HepG2 (cell line): Measurements from ENCODE around the gene PPP1CC. TPM values are rescaled to one million over a fixed set of nuclear protein-coding genes. Genes with fewer than 3 reads are reported as not detected.

ENCODE experiments used
- ATAC-seq: fragments of 200-7000 bp; cut with Tn5 transposase; 3 replicates; pipeline ENCODE4 v1.9.1; 2020; ENCODE audit warnings: mild to moderate bottlenecking, moderate library complexity
- BruUV-seq: library from RNA; stranded (reverse); fragments of 400-500 nt; replicated peaks from 2 replicates; lab custom pipeline; 2021; lab: Mats Ljungman, UMichigan
- CTCF ChIA-PET: fragments of 300-600 bp; formaldehyde crosslinking; extraction: SDS; loops from one replicate; lab custom pipeline; 2021; ENCODE audit warnings: low total read pairs, inconsistent platforms, low intra/inter-chr PET ratio; lab: Yijun Ruan, JAX
- POLR2A ChIA-PET: fragments of 350-600 bp; sonication (Branson Sonifier 250); formaldehyde crosslinking; loops from one replicate; lab custom pipeline; 2020; ENCODE audit warnings: antibody characterized with exemption, inconsistent platforms; lab: Yijun Ruan, JAX
- DNase-seq: peaks from one replicate; pipeline ENCODE4 v3.0.0-alpha.2; 2015; ENCODE audit warnings: low spot score
- FAIRE-seq: peaks from 3 replicates; lab custom pipeline; 2011; peaks lifted over from hg19 to GRCh38; lab: Jason Lieb, UNC
- H2AFZ ChIP-seq: one replicate; pipeline ENCODE4 v1.6.1; 2011; ENCODE audit warnings: low read length, inconsistent platforms
- H3K27ac ChIP-seq: fragments of 300-600 bp; 3 replicates; pipeline ENCODE4 v1.8.0; 2011; ENCODE audit warnings: mixed run types, mild to moderate bottlenecking, mixed read lengths, low read length, inconsistent platforms; ENCODE audit not compliant: insufficient read depth; ENCODE audit errors: extremely low read length
- H3K27me3 ChIP-seq, 2 experiments: fragments of 200-600 bp in 1 of 2; 2 replicates in 1 of 2; 3 replicates in 1 of 2; pipeline versions ENCODE4 v1.6.0 to v1.8.0; 2011; ENCODE audit warnings: low read length in 2 of 2, mild to moderate bottlenecking in 2 of 2, moderate library complexity in 2 of 2, inconsistent platforms in 1 of 2; ENCODE audit not compliant: insufficient read depth in 2 of 2, control insufficient read depth in 1 of 2
- H3K36me3 ChIP-seq, 2 experiments: fragments of 200-600 bp in 1 of 2; replicated peaks in 1 of 2; 2 replicates in 1 of 2; 3 replicates in 1 of 2; pipeline versions ENCODE4 v1.5.1 to v1.8.0; 2011; ENCODE audit warnings: low read length in 2 of 2, inconsistent platforms in 1 of 2; ENCODE audit not compliant: insufficient read depth in 2 of 2, control insufficient read depth in 1 of 2
- H3K4me1 ChIP-seq: 2 replicates; pipeline ENCODE4 v1.5.1; 2012; ENCODE audit warnings: low read length, inconsistent platforms; ENCODE audit not compliant: insufficient read depth
- H3K4me2 ChIP-seq: 2 replicates; pipeline ENCODE4 v1.6.0; 2011; ENCODE audit warnings: low read depth, low read length, inconsistent platforms
- H3K4me3 ChIP-seq, 3 experiments: fragments of 200-600 bp in 1 of 3; sonication (generic), shearing (Covaris generic) in 1 of 3; replicated peaks in 1 of 3; 2 replicates each; pipeline ENCODE4 v1.5.1; 2011 to 2016; ENCODE audit warnings: low read length in 3 of 3, inconsistent platforms in 2 of 3, low read depth in 2 of 3, mild to moderate bottlenecking in 2 of 3, control low read depth in 1 of 3, mixed read lengths in 1 of 3; ENCODE audit not compliant: insufficient read depth in 1 of 3
- H3K79me2 ChIP-seq: one replicate; pipeline ENCODE4 v1.6.1; 2011; ENCODE audit warnings: low read length, inconsistent platforms; ENCODE audit not compliant: insufficient read depth
- H3K9ac ChIP-seq: 2 replicates; pipeline ENCODE4 v1.6.0; 2011; ENCODE audit warnings: mild to moderate bottlenecking, low read depth, low read length, inconsistent platforms; ENCODE audit not compliant: insufficient read depth
- H3K9me3 ChIP-seq: 2 replicates; pipeline ENCODE4 v1.5.1; 2012; ENCODE audit warnings: mild to moderate bottlenecking, low read length
- H4K20me1 ChIP-seq: 2 replicates; pipeline ENCODE4 v1.6.0; 2011; ENCODE audit warnings: inconsistent platforms, mild to moderate bottlenecking, low read length, moderate library complexity; ENCODE audit not compliant: insufficient read depth
- CEBPB ChIP-seq: IDR thresholded peaks from 2 replicates; pipeline ENCODE4 v1.6.1; 2011; ENCODE audit warnings: low read depth, low read length, improper control_type of control experiment, borderline replicate concordance
- ERF ChIP-seq: IDR thresholded peaks from 2 replicates; pipeline ENCODE4 v1.6.1; 2018; ENCODE audit warnings: missing biosample characterization, missing genetic modification reagents
- FOXJ3 ChIP-seq: sonication (generic); formaldehyde crosslinking; IDR thresholded peaks from 2 replicates; pipeline ENCODE4 v1.4.0; 2020; ENCODE audit warnings: missing genetic modification reagents, mild to moderate bottlenecking, borderline replicate concordance
- HNRNPLL ChIP-seq: fragments of 200-400 bp; formaldehyde crosslinking; IDR thresholded peaks from 2 replicates; pipeline ENCODE4 v1.6.1; 2017; ENCODE audit warnings: mild to moderate bottlenecking, low read depth, low read length; ENCODE audit not compliant: poor library complexity, severe bottlenecking
- KLF11 ChIP-seq: IDR thresholded peaks from 2 replicates; pipeline ENCODE4 v1.6.1; 2016; ENCODE audit warnings: missing compliant biosample characterization
- KLF12 ChIP-seq: sonication (generic); formaldehyde crosslinking; IDR thresholded peaks from 2 replicates; pipeline ENCODE4 v1.4.0; 2020; ENCODE audit warnings: missing genetic modification reagents, borderline replicate concordance
- MATR3 ChIP-seq: sonication (generic); formaldehyde crosslinking; IDR thresholded peaks from 2 replicates; pipeline ENCODE4 v1.4.0; 2020; ENCODE audit warnings: missing genetic modification reagents
- NR1H2 ChIP-seq: sonication (generic); formaldehyde crosslinking; IDR thresholded peaks from 2 replicates; pipeline ENCODE4 v1.8.1; 2022; ENCODE audit warnings: low read depth, missing genetic modification reagents, borderline replicate concordance
- RBAK ChIP-seq: sonication (generic); formaldehyde crosslinking; IDR thresholded peaks from 2 replicates; pipeline ENCODE4 v1.5.1; 2020; ENCODE audit warnings: mild to moderate bottlenecking, missing genetic modification reagents
- STAG1 ChIP-seq: sonication (generic); formaldehyde crosslinking; IDR thresholded peaks from 2 replicates; pipeline ENCODE4 v1.4.0; 2020; ENCODE audit warnings: missing genetic modification reagents
- THAP11 ChIP-seq: IDR thresholded peaks from 2 replicates; pipeline ENCODE4 v1.6.1; 2016; ENCODE audit warnings: missing biosample characterization, missing genetic modification reagents
- THRA ChIP-seq: sonication (generic); formaldehyde crosslinking; IDR thresholded peaks from 2 replicates; pipeline ENCODE4 v1.4.0; 2020; ENCODE audit warnings: missing genetic modification reagents, borderline replicate concordance
- TP53 ChIP-seq: sonication (generic); formaldehyde crosslinking; conservative IDR thresholded peaks from 2 replicates; pipeline ENCODE4 v1.4.0; 2020; ENCODE audit warnings: missing genetic modification reagents
- XBP1 ChIP-seq: sonication (generic); formaldehyde crosslinking; IDR thresholded peaks from 2 replicates; pipeline ENCODE4 v1.5.0; 2020; ENCODE audit warnings: missing genetic modification reagents
- ZMYM4 ChIP-seq: sonication (generic); formaldehyde crosslinking; IDR thresholded peaks from 2 replicates; pipeline ENCODE4 v1.8.1; 2023; ENCODE audit warnings: mild to moderate bottlenecking, missing genetic modification reagents
- ZNF160 ChIP-seq: sonication (generic); formaldehyde crosslinking; IDR thresholded peaks from 2 replicates; pipeline ENCODE4 v1.8.0; 2022; ENCODE audit warnings: mild to moderate bottlenecking, inconsistent platforms, missing genetic modification reagents
- ZNF33B ChIP-seq: sonication (generic); formaldehyde crosslinking; IDR thresholded peaks from 2 replicates; pipeline ENCODE4 v1.5.1; 2020; ENCODE audit warnings: mild to moderate bottlenecking, missing genetic modification reagents
- ZNF350 ChIP-seq: sonication (generic); formaldehyde crosslinking; IDR thresholded peaks from 2 replicates; pipeline ENCODE4 v1.4.0; 2020; ENCODE audit warnings: mild to moderate bottlenecking, low read depth, missing genetic modification reagents, borderline replicate concordance
- ZNF367 ChIP-seq: sonication (generic); formaldehyde crosslinking; IDR thresholded peaks from 2 replicates; pipeline ENCODE4 v1.4.0; 2020; ENCODE audit warnings: missing genetic modification reagents, borderline replicate concordance
- ZNF549 ChIP-seq: sonication (generic); formaldehyde crosslinking; IDR thresholded peaks from 2 replicates; pipeline ENCODE4 v1.5.0; 2020; ENCODE audit warnings: missing genetic modification reagents
- ZNF619 ChIP-seq: sonication (generic); formaldehyde crosslinking; IDR thresholded peaks from 2 replicates; pipeline ENCODE4 v1.4.0; 2020; ENCODE audit warnings: mild to moderate bottlenecking, missing genetic modification reagents
- ZNF766 ChIP-seq: sonication (generic); formaldehyde crosslinking; IDR thresholded peaks from 2 replicates; pipeline ENCODE4 v1.5.0; 2020; ENCODE audit warnings: missing genetic modification reagents, borderline replicate concordance
- ZNF768 ChIP-seq: sonication (generic); formaldehyde crosslinking; IDR thresholded peaks from 2 replicates; pipeline ENCODE4 v1.4.0; 2020; ENCODE audit warnings: missing genetic modification reagents
- WGBS: methylation state at CpG from one replicate; pipeline ENCODE4 v1.1.6; 2017; ENCODE audit warnings: low lambda C conversion rate; 5-methylcytosine and 5-hydroxymethylcytosine counted together
- in situ Hi-C: cut with HindIII; loops from 2 replicates; pipeline ENCODE4 v1.10.0; 2017; ENCODE audit warnings: low pct_unique_long_range_greater_than_20kb; ENCODE audit not compliant: extremely low pct_ligation_motif_present
- intact Hi-C: fragments of 100-400 bp; cut with micrococcal nuclease; formaldehyde crosslinking; loops from one replicate; pipeline ENCODE4 v1.10.0; 2022; ENCODE audit not compliant: unreplicated experiment
- polyA plus RNA-seq, 8 experiments: library from polyadenylated mRNA; depleted of rRNA in 3 of 8; stranded (reverse) in 7 of 8; unstranded in 1 of 8; fragments of >200 nt; fragmentation: Illumina TruSeq in 4 of 8; extraction: Trizol in 4 of 8; gene quantifications; 2 replicates each; pipeline versions ENCODE4 v1.2.1 to v1.2.3, GENCODE V29; 2011 to 2016; ENCODE audit warnings: low read depth in 4 of 8, missing spikeins in 1 of 8, mixed read lengths in 1 of 8; ENCODE audit not compliant: insufficient read depth in 1 of 8
- total RNA-seq, 5 experiments: library from RNA; depleted of rRNA; stranded (reverse); fragments of >200 nt; fragmentation: Illumina TruSeq; extraction: Trizol; gene quantifications; 2 replicates each; pipeline ENCODE4 v1.2.3, GENCODE V29; 2016; ENCODE audit warnings: low read depth in 1 of 5
- TF ChIP-seq, protein P1 (sequence below): sonication (generic); formaldehyde crosslinking; IDR thresholded peaks from 2 replicates; pipeline ENCODE4 v1.9.0; 2022; ENCODE audit warnings: missing genetic modification reagents, mild to moderate bottlenecking, borderline replicate concordance

PPP1CC gene
- total and polyA plus RNA-seq, 2 of the 13 experiments (the other 11 are each of a cell fraction or from before 2014, with no cell fraction given): 178 to 187 TPM

- ChIA-PET POLR2A (no interaction called here), CTCF (interaction anchor here (0.7 to 1.2 kb wide), 5 partner anchors 98 to 248 kb away, joined by 3 to 6 read pairs (median 3); partner anchors contain the start of genes ARPC3 and FAM216A)
- H3K27me3 ChIP-seq: peaks cover 2 to 21% of the 10 kb centered on the region in 2 experiments; a peak in 3 of 5 replicates
- no TSS peak for BruUV-seq
- H3K36me3 ChIP-seq: no peaks in the 10 kb centered on the region
- no peak overlapping the region for H3K27ac ChIP-seq
- H3K4me1 ChIP-seq: peaks cover 24% of the 10 kb centered on the region
- H3K79me2 ChIP-seq: no peaks in the 10 kb centered on the region
- peak overlapping the region; percentile 98 for H3K4me2 ChIP-seq
- intact Hi-C loops: loop anchor here (2.0 to 5.0 kb wide), 2 partner anchors 189 to 230 kb away; partner anchors contain the start of genes FAM216A and GPN3
- H2AFZ ChIP-seq: no peak overlapping the region
- ATAC-seq (peak; percentile 95), FAIRE-seq (peak; percentile 96), DNase-seq (peak; percentile 81)
- H3K4me3 ChIP-seq: peak overlapping the region; percentile 20 to 74 (median 54); a peak in 5 of 6 replicates
- peak overlapping the region; percentile 48; the same call in 1 of the 2 replicates for H3K9ac ChIP-seq
- 8% methylated on average over 8 of the region's 20 CpGs for WGBS
- H3K9me3 ChIP-seq: no peaks in the 10 kb centered on the region
- in situ Hi-C loops: no loop called here
- no peaks in the 10 kb centered on the region for H4K20me1 ChIP-seq
- TF ChIP-seq ZNF766 (CRISPR knock-in tag): no peak
- no peak for TF ChIP-seq FOXJ3 (CRISPR knock-in tag)
- no peak for TF ChIP-seq THRA (CRISPR knock-in tag)
- no peak; the same call in 1 of the 2 replicates for TF ChIP-seq ZNF350 (CRISPR knock-in tag)
- no peak for TF ChIP-seq ZNF549 (CRISPR knock-in tag)
- no peak for TF ChIP-seq ZNF160 (CRISPR knock-in tag)
- no peak for TF ChIP-seq ZNF33B (CRISPR knock-in tag)
- TF ChIP-seq HNRNPLL: peak; percentile 50
- TF ChIP-seq KLF11 (CRISPR knock-in tag): 0 out of 2 replicates have a peak, but pooled peaks have one; percentile 29
- no peak for TF ChIP-seq ZNF367
- no peak for TF ChIP-seq TP53 (CRISPR knock-in tag)
- peak; percentile 68 for TF ChIP-seq STAG1 (CRISPR knock-in tag)
- TF ChIP-seq XBP1 (CRISPR knock-in tag): no peak
- no peak for TF ChIP-seq MATR3 (CRISPR knock-in tag)
- peak; percentile 73; the same call in 1 of the 2 replicates for TF ChIP-seq ZNF768
- no peak for TF ChIP-seq KLF12 (CRISPR knock-in tag)
- no peak for TF ChIP-seq THAP11 (CRISPR knock-in tag)
- TF ChIP-seq, protein P1, sequence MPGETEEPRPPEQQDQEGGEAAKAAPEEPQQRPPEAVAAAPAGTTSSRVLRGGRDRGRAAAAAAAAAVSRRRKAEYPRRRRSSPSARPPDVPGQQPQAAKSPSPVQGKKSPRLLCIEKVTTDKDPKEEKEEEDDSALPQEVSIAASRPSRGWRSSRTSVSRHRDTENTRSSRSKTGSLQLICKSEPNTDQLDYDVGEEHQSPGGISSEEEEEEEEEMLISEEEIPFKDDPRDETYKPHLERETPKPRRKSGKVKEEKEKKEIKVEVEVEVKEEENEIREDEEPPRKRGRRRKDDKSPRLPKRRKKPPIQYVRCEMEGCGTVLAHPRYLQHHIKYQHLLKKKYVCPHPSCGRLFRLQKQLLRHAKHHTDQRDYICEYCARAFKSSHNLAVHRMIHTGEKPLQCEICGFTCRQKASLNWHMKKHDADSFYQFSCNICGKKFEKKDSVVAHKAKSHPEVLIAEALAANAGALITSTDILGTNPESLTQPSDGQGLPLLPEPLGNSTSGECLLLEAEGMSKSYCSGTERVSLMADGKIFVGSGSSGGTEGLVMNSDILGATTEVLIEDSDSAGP: no peak
- TF ChIP-seq ERF: no peak
- TF ChIP-seq CEBPB: no peak
- no peak for TF ChIP-seq ZNF619 (CRISPR knock-in tag)
- no peak for TF ChIP-seq RBAK (CRISPR knock-in tag)
- TF ChIP-seq ZMYM4: peak; percentile 27; the same call in 1 of the 2 replicates
- TF ChIP-seq NR1H2 (CRISPR knock-in tag): no peak
Observed at GRCh38 chr12:110698171-110698902, 44.4 kb downstream of the PPP1CC start.
